HCT116 (cell line): ENCODE data around the gene PSMB5.
A peak's percentile ranks its signal among the peaks of the same experiment; 100 is the strongest.

Experiments used
- CTCF ChIP-seq, 3 experiments: fragments of 200-600 bp in 1 of 3; sonication (generic) in 1 of 3; IDR thresholded peaks in 2 of 3; conservative IDR thresholded peaks in 1 of 3; 2 replicates each; pipeline ENCODE4 v1.5.1; 2012 to 2017; ENCODE audit warnings: low read depth in 2 of 3, low read length in 2 of 3, antibody characterized with exemption in 1 of 3, borderline replicate concordance in 1 of 3, control low read depth in 1 of 3, mild to moderate bottlenecking in 1 of 3, mixed read lengths in 1 of 3, mixed run types in 1 of 3, moderate library complexity in 1 of 3; ENCODE audit not compliant: insufficient read depth in 1 of 3
- ELF1 ChIP-seq: IDR thresholded peaks from 2 replicates; pipeline ENCODE4 v1.6.1; 2012; ENCODE audit warnings: low read depth, borderline replicate concordance
- POLR2AphosphoS5 ChIP-seq: IDR thresholded peaks from 2 replicates; pipeline ENCODE4 v1.6.1; 2011; ENCODE audit warnings: mild to moderate bottlenecking, low read depth, low read length, moderate library complexity
- TCF7L2 ChIP-seq: IDR thresholded peaks from 2 replicates; pipeline ENCODE4 v1.7.0; 2011; ENCODE audit warnings: borderline replicate concordance, inconsistent platforms; ENCODE audit not compliant: insufficient read depth, insufficient read length; ENCODE audit errors: extremely low read depth
- YY1 ChIP-seq: IDR thresholded peaks from 2 replicates; pipeline ENCODE4 v1.6.1; 2011; ENCODE audit warnings: low read length, low read depth, moderate library complexity, mild to moderate bottlenecking; ENCODE audit not compliant: insufficient replicate concordance; ENCODE audit errors: extremely low read depth
- TF ChIP-seq, protein P1 (sequence below): IDR thresholded peaks from 2 replicates; pipeline ENCODE4 v1.6.1; 2012; ENCODE audit warnings: low read depth
- TF ChIP-seq, protein P2 (sequence below): IDR thresholded peaks from 2 replicates; pipeline ENCODE4 v1.6.1; 2012

DNA sequence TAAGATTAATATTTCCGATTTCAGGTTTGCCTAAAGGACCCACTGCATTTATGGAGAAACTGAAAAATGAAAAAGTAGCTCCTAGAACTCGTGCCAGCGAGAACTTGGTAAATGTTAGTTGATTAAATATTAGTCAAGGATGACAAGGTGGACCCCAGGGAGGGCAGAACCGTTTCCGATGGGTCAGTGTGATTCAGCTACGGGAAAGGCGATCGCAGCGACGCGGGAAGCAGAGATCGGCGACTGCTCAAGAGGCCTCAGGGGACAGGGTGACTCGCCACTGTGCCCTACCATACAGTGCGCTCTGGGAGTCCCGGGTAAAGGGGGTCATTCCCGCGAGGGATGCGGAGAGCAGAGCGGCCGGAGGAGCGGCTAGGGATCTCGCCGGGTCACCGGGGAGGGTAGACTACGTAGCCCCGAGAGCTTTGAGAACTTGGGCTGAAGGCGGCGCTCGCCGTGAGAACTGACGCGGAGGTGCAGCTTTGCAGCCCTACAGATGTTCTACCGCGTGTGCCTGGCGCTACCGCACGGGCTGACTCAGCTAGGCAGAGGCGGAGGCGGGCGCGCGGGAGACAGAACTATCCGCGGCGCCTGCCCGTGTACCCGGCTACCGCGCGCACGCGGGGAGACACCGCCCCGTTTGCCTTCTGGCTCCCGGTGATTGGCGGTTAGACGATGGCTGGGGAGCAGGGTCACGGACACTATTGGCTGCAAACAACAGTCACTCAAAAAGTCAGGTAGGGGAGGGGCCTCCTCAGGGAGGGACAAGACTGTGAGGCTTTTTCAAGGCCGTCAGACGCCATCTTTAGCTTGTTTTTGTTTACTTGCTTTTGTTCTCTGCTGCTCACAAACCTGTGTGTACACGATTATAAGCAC is 27.9 kb downstream of the PSMB5 start:
- peak; percentile 88 for TF ChIP-seq YY1
- no peak for TF ChIP-seq ELF1
- TF ChIP-seq, protein P1, sequence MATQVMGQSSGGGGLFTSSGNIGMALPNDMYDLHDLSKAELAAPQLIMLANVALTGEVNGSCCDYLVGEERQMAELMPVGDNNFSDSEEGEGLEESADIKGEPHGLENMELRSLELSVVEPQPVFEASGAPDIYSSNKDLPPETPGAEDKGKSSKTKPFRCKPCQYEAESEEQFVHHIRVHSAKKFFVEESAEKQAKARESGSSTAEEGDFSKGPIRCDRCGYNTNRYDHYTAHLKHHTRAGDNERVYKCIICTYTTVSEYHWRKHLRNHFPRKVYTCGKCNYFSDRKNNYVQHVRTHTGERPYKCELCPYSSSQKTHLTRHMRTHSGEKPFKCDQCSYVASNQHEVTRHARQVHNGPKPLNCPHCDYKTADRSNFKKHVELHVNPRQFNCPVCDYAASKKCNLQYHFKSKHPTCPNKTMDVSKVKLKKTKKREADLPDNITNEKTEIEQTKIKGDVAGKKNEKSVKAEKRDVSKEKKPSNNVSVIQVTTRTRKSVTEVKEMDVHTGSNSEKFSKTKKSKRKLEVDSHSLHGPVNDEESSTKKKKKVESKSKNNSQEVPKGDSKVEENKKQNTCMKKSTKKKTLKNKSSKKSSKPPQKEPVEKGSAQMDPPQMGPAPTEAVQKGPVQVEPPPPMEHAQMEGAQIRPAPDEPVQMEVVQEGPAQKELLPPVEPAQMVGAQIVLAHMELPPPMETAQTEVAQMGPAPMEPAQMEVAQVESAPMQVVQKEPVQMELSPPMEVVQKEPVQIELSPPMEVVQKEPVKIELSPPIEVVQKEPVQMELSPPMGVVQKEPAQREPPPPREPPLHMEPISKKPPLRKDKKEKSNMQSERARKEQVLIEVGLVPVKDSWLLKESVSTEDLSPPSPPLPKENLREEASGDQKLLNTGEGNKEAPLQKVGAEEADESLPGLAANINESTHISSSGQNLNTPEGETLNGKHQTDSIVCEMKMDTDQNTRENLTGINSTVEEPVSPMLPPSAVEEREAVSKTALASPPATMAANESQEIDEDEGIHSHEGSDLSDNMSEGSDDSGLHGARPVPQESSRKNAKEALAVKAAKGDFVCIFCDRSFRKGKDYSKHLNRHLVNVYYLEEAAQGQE: no peak
- peak; percentile 97 for TF ChIP-seq POLR2AphosphoS5
- peak; percentile 59 for TF ChIP-seq TCF7L2
- TF ChIP-seq CTCF (IDR thresholded peaks at IDR 0.05 in 2 of 3, conservative IDR thresholded peaks at IDR 0.05 in 1 of 3; ENCODE audit: borderline replicate concordance in 1 of 3, insufficient read depth in 1 of 3, low read depth in 2 of 3, low read length in 2 of 3): no peak; a peak in 1 of 6 replicates
- TF ChIP-seq, protein P2, sequence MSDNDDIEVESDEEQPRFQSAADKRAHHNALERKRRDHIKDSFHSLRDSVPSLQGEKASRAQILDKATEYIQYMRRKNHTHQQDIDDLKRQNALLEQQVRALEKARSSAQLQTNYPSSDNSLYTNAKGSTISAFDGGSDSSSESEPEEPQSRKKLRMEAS: peak; percentile 93
